ENCODE results near the gene ERBB2.
"Not testable (repeated sequence)": the region's sequence is repeated elsewhere in the genome, so short reads cannot be mapped to it uniquely, and the experiment has no call there.

The ERBB2 gene

DNA sequence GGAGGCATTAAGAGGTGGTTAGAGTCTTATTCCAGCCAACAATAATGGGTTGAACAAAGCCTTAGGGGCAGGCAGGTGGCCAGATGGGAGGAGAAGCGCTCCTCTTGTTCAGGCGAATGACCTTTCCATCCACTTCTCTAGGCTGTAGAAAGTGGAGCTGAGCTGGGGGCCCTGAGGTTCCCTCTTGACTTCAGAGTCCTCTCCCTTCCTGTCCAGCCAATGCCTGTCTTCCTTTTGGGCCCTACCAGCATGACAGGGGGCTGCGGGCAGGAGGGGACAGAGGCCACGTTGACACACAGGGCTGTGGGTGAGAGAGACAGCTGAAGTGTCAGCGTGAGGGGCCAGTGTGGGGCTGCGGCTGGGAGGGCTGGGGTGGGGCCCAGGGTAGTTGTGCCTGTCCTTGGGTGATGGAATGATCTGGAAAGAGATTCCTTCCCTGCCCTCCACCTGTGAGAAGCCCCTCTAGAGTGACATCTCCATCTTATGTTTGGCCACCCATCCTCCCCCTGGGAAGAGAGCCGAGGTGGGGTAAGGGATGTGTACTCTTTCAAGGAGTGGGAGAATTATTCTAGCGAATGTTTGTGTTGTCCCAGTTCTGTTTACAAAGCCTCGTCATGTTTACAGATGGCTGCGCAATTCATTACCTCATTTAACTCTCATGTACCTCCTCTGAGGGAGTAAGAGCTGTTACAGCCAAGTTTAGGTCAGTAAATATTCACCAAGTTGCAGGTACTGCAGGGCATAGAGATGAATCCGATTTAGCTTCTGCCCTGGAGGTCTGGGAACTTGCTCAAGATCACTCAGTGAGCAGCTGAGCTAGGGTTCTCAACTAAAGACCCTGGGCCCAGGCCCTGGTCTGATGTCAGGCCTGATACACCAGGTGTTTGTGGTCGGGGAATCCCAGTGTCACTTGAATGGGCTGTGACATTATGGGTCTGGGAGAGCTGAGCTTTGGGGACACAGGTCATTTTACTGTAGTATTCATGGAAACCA lies 3.3 kb downstream of the ERBB2 start:
- DNase-seq = no peak

DNA sequence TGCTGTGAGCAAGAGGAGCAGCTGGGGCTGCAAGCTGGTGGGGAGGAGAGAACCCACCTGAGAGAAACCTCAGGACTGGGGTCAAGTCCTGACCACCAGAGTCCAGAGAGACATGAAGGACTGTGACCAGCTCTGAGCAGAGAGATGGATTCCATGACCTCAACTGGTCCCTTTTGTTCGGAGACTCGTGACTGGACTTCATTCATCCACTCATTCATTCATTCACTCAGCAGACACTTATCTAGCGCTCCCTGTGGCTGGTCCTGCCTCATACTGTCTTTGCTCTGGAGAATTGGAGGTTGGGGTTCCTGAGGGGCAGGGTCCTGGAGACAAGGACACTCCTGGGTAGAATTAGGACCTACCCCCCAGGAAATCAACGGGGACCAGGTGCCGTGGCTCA lies 4.0 kb downstream of the ERBB2 start:
- DNase-seq = no peak

DNA sequence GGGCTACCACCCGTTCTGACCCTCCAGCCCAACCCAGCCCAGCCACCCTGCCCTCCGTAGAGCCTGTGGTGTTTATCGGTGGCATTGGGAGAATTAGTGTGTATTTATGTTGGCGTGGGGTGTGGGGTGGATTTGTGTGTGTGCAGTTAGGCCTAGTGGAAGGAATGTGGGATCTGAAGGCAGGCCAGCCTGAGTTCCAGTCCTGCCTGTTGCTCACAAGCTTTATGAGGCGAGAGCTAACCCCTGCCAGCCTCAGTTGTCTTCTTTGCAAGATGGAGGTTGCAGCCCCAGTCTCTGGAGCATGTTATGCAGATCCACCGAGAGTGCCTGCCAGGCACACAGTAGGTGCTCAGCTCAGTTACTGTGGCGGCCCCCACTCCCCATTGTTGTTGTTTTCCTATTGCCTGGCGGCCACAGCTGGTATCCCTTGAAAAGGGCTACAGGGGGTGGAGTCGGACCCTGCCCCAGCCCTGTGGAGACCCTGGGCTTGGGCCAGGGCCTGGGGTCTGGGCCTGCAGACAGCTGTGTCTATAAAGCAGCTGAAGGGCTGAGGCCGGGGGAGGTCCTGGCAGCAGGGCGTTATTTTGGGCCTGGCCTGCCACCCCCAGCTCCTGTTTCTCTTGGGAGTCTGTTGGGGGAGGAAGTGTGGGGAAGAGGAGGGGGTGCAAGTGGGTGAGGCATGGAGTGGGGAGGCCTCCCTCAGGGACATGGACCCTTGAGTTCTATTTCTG lies 5.1 kb downstream of the ERBB2 start:
- DNase-seq = no peak

DNA sequence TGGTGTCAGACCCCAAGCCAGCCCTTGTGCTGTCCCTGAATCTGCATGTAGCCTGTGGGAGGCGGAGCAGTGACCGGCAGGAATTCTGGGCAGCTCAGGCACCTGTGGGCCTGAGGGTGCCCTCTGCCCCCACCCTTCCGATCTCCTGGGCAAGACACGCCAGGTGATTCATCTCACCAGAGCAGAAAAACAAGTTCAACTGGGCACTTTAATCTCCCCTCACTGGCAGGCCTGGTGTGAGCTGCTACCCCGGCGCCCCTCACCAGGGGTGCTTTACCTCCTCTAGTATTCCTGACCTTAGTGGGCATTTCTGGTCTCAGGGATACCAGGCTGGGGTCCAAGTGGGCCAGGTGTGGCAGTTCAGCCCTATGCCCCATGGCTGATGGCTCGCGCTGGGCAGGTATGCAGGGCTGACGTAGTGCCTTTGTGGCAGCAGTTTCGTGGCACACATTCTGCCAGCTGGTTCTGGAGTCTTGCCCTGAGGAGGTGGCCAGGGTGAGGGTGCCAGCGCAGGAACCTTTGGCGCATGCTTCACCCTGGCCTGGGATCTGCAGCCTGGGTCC lies 6.0 kb downstream of the ERBB2 start:
- peak in 4 of 51 donors; percentile 3 to 16 (median 8) for DNase-seq

DNA sequence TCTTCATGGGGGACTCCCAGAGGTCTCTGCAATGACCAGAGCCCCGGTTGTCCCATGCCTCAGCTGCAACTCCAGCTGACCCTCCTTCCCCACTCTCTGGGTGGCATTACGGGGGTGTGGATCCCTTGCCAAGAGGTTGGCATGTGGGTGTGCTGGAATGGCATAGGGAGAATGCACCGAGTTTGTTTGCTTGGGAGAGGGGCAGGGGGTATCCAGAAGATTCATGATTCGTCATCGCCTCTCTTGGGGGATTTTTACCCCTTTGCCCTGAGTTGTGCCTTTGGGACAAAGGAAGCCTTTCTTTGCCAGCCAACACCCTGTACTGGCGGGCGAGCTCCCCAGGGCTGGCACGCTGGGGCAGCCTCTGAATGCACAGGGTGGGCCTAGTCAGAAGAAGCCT lies 6.5 kb downstream of the ERBB2 start:
- no peak for DNase-seq

DNA sequence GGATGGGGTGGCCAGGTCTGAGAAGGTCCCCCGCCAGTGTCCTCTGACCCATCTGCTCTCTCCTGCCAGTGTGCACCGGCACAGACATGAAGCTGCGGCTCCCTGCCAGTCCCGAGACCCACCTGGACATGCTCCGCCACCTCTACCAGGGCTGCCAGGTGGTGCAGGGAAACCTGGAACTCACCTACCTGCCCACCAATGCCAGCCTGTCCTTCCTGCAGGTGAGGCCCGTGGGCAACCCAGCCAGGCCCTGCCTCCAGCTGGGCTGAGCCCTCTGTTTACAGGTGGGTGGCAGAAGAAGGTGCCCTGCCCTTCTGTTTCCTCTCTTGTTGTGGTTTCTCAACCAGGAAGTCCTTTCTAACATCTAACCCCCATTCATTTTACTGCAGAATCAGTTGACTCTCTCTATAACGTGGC lies 7.1 kb downstream of the ERBB2 start:
- DNase-seq = no peak

DNA sequence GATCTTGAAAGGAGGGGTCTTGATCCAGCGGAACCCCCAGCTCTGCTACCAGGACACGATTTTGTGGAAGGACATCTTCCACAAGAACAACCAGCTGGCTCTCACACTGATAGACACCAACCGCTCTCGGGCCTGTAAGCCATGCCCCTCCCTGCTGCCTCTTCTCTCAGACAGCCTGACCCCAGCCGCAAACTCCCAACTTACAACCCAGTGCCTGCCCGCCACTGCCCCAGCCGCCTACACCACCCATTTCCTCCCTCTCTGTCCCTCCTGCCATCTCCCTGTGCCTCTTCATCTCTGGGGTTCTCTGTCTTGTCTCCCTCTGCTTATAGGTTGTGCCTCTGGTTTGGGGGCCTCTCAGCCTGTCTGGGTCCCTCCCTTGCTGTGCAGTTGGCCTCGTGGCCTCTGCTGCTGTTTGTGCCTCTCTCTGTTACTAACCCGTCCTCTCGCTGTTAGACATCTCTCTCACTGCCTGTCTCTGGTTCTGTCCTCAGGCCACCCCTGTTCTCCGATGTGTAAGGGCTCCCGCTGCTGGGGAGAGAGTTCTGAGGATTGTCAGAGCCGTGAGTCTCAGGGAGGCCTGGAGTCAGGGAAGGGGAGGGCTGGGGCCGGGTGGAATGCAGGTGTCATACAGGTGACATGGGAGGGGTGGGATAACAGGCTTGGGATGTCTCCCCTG lies 9.6 kb downstream of the ERBB2 start:
- no peak for DNase-seq

DNA sequence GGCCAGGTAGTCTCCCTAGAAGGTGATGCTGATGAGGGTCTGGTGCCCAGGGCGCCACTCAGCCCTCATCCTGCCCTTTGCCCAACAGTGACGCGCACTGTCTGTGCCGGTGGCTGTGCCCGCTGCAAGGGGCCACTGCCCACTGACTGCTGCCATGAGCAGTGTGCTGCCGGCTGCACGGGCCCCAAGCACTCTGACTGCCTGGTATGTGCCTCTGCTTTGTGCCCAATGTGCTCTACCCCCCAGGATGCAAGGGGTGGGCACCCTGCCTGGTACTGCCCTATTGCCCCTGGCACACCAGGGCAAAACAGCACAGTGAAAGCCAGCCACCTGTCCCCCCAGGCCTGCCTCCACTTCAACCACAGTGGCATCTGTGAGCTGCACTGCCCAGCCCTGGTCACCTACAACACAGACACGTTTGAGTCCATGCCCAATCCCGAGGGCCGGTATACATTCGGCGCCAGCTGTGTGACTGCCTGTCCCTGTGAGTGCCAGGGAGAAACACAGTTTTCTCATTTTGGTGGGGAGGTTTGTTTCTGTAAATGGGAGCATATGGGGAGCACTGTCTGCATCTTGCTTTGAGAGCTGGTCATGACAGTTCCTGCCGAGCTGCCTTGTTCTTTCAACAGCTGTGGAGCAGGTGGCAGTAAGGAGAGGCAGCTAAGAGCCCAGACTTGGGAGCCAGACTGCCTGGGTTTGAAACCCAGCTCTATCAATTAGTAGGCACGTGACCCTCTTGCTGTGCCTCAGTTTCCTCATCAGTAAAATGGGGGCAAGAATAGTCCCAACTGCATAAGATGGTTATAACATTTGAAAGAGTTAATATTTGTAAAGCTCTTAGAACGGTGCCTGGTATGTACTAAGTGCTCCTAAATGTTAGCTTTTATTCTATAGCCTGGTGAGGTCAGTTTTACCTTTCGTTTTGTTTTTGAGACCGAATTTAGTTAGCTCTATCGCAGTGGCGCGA lies 10.4 kb downstream of the ERBB2 start:
- DNase-seq = no peak

DNA sequence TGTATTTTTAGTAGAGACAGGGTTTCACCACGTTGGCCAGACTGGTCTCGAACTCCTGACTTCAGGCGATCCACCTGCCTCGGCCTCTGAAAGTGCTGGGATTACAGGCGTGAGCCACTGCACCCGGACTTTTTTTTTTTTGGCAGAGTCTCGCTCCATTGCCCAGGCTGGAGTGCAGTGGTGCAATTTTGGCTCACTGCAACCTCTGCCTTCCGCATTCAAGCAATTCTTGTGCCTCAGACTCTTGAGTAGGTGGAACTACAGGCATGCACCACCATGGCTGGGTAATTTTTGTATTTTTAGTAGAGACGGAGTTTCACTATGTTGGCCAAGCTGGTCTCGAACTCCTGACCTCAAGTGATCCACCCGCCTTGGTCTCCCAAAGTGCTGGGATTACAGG lies 11.2 kb downstream of the ERBB2 start:
- DNase-seq = not testable (repeated sequence)

DNA sequence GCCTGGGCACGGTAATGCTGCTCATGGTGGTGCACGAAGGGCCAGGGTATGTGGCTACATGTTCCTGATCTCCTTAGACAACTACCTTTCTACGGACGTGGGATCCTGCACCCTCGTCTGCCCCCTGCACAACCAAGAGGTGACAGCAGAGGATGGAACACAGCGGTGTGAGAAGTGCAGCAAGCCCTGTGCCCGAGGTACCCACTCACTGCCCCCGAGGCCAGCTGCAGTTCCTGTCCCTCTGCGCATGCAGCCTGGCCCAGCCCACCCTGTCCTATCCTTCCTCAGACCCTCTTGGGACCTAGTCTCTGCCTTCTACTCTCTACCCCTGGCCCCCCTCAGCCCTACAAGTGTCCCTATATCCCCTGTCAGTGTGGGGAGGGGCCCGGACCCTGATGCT lies 12.0 kb downstream of the ERBB2 start:
- no peak for DNase-seq

DNA sequence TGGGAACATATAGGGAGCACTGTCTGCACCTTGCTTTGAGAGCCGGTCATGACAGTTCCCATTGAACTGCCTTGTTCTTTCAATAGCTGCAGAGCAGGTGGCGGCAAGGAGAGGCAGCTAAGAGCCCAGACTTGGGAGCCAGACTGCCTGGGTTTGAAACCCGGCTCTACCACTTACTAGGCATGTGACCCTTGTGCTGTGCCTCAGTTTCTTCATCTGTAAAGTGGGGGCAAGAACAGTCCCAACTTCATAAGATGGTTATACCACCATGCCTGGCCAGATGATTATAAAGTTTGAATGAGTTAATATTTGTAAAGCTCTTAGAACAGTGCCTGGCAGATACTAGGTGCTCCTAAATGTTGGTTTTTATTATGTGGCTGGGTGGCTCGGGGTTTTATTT lies 14.4 kb downstream of the ERBB2 start:
- DNase-seq = no peak

DNA sequence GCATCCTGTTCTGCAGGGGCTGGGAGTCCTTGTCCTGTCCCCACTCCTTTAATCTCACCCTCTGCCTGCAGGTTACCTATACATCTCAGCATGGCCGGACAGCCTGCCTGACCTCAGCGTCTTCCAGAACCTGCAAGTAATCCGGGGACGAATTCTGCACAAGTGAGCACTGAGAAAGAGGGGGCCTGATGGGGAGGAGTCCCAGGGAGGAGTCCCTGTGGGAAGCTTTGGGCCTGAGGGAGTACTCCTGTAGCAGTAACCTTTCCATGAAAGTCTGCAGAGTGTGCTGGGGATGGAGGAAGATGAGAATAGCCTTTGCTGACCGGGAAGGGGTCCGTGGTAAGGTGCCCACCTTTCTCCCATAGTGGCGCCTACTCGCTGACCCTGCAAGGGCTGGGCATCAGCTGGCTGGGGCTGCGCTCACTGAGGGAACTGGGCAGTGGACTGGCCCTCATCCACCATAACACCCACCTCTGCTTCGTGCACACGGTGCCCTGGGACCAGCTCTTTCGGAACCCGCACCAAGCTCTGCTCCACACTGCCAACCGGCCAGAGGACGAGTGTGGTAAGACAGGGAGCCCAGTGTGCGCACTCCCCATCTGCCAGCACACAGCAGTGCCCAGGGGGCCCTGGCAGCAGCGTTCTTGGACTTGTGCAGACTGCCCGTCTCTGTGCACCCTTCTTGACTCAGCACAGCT lies 15.7 kb downstream of the ERBB2 start:
- DNase-seq = no peak

DNA sequence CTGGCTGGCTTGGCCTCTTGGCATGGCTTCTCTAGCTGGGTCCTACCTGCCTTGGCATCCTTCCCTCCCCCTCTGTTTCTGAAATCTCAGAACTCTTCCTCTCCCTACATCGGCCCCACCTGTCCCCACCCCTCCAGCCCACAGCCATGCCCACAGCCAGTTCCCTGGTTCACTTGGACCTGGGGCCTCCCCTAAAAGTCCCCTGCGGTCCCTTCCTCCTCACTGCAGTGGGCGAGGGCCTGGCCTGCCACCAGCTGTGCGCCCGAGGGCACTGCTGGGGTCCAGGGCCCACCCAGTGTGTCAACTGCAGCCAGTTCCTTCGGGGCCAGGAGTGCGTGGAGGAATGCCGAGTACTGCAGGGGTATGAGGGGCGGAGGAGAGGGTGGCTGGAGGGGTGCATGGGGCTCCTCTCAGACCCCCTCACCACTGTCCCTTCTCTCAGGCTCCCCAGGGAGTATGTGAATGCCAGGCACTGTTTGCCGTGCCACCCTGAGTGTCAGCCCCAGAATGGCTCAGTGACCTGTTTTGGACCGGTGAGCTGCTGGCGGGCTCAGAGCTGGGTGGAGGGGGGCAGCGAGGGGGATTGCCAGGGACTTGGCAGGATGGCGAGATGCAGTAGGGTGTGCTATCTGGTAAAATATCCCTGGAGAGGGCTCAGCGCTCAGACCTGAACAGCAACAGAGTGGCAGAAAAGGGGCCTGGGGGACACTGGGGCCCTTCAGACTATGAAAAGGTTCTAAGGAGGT lies 16.4 kb downstream of the ERBB2 start:
- no peak for DNase-seq

DNA sequence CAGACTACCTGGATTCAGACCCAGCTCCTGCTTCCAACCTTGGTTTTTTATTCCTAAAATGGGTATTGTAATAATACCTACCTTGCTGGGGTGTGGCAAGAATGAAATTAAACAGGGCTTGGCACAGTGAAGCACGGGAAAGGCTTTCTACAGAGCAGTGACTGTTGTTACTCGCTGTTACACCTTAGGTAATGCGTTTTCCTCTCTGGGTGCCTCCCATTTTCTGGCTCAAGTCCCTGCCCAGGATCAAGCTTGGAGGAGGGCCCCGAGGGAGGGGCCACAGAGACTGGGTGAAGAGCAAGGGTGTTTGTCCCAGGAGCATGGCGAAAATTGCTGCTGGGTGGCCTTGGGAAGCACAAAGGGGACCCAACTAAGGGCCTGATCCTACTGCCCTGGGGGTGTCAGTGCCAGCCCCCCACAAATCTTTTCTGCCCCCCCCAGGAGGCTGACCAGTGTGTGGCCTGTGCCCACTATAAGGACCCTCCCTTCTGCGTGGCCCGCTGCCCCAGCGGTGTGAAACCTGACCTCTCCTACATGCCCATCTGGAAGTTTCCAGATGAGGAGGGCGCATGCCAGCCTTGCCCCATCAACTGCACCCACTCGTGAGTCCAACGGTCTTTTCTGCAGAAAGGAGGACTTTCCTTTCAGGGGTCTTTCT lies 17.1 kb downstream of the ERBB2 start:
- DNase-seq = no peak

DNA sequence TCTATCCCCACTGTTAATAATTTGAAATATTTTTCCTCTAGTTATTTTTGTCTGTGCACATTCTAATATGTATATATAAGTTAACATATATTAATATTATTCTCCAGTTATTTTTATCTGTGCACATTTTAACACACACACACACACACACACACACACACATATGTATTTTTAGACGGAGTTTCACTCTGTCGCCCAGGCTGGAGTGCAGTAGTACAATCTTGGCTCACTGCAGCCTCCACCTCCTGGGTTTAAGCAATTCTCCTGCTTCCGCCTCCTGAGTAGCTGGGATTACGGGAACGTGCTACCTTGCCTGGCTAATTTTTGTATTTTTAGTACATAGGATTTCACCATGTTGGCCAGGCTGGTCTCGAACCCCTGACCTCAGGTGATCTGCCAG lies 17.8 kb downstream of the ERBB2 start:
- DNase-seq = no peak

DNA sequence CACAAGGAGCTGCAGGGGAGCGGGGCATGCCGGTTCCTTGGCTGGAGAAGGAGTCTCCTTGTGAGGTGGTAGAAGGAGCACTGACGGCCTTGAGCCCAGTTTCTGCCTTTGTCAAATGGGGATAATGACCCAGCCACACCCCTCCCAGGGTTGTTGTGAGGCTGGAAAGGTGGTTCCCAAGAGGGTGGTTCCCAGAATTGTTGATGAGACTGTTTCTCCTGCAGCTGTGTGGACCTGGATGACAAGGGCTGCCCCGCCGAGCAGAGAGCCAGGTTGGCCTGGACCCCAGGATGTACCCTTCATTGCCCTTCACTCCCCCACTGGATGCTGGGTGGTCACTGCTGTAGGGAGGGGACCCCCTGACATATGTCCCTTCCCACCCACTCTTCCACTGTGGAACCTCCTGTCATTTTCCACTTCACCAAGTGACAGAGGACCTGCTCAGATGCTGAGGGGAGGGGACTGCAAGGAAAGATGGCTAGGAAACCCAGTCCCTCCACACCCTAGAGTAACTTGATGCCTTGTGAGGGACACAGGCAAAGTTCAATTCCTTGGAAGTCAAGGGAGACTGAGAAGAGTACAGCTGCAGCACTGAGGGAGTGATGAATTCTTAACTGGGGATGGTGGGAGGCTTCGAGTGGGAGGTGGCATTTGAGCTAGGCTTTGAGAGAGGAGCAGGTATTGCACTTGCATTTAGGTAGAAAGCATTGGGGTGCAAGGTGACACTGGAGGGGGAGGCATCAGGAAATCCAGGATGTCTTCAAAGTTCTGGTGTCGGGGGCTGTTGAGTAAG lies 19.9 kb downstream of the ERBB2 start:
- DNase-seq = peak in 1 of 51 donors; percentile 3

DNA sequence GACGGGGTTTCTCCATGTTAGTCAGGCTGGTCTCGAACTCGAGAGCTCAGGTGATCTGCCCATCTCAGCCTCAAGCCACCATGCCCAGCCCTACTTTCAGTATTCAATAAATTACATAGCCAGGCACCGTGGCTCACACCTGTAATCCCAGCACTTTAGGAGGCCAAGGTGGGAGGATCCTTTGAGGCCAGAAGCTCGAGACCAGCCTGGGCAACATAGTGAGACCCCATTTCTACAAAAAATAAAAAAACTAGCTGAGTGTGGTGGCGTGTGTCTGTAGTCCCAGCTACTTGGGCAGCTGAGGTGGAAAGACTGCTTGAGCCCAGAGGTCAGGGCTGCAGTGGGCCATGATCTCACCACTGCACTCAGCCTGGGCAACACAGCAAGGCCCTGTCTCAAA lies 22.2 kb downstream of the ERBB2 start:
- no peak for DNase-seq

Measured in hypothalamus (tissue), 51 donors.